HG02588 (cell line): ENCODE data around the gene OMA1.
A peak's percentile ranks its signal among the peaks of the same experiment; 100 is the strongest.
"Not testable (repeated sequence)": the region's sequence is repeated elsewhere in the genome, so short reads cannot be mapped to it uniquely, and the experiment has no call there.

Experiments
- ATAC-seq: cut with Tn5 transposase; IDR thresholded peaks from one replicate; pipeline ENCODE4 v1.9.1; 2021; ENCODE audit warnings: mild to moderate bottlenecking, moderate library complexity; ENCODE audit not compliant: unreplicated experiment

OMA1 gene

DNA sequence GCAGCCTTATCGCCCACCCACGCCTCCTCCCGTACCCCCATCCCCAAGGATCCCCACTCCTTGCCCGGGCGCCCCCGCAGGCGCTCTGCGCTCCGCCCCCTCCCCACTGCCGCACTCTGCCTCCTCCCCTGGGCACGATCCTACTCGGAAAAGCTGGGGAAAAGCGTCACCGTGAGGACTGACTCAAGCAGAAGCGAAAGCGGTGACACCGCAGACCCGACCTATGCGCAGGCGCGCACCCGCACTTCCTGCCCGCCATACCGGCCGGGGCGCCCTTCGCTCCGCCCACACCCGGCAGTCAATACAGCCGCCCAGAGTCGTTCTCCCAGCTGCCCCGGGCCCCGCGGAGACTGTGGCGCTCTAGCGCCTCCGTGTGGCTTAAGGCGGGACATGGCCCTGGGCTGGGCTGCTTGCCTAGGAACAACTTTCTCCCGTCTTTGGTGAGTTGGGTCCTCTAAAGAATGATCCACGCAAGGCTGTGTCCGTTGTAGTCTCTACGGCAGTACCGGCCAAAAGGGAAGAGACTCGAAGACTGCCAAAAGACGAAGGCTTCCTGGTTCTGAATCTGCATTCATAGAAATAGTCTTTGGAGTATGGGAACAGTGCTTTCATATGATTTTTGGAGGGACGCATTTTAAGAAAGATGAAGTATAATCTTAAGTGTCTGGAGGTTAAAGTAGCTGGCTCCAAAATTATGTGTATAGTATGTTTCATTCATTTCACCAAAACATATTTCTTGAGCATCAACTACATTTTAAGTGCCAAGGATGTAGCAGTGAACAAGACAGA is at the start of gene OMA1:
TSS of gene OMA1 (minus strand) at position 207 of the 789 bp plus-strand sequence. CDS start 7,432 bp downstream, outside the sequence.
- ATAC-seq, result peak; percentile 97

DNA sequence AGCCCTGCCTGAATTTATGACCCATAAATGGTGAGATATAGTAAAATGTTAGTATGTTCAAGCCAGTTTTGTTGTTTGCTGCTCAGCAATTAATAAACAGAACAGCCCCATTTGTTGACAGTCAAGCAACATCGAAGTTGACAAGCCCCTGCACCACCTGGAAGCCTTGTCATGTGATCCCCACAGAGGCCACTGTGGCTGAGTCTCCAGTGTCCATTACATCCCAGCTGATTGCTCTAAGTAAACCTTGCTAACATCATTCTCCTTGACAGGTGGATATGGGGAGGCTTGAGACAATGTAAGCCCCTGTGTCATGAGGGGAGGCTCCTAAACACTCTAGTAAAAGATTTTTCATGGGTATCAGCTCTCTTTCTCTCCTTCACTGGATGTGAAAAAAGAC is 48.0 kb upstream of the OMA1 start:
- no peak for ATAC-seq

DNA sequence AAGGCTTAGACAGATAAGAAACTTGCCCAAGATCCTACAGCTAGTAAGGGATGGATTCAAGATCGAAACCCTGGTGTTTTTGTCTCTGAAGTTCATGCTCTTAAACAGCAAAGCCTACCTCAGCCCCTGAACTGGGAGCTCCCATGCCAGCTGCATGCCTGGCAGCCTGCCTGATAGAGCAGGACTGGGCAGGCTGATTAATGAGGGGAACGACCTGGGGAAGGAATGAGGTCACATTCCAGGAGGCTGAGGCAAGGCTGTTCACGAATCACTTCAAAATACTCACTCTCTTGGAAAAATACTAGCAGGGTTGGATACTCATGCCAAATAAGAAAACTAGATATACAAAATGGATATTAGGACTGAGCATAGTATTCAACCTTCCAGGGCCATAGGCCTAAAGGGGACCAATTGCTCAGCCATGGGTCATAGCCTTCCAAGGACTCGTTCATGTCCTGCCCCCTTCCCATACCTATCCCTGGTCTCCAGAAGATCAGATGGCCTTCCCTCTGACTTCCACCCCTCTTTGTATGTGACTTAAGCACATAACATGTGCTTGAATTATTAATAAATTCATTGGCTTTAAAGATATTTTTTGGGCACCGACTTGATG is 46.1 kb upstream of the OMA1 start:
- no peak for ATAC-seq

DNA sequence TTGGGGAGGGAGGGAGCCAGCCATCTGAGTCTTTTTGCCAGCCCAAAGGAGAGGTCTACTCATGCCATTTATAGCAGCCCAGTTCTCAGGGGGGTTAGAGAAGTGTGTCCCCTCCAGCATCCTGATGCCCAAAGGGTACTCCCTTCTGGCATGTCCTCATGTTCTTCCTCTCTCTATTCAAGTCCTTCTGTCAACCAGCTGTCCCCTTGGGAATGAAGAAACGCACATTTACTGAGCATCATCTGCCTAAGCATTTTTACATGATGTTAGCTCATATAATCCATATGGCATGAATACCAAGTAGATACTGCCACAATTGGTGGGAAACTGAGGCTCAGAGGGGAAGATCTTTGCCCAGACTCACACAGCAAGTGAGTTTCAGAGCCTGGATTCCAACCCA is 45.3 kb upstream of the OMA1 start:
- ATAC-seq, result no peak

DNA sequence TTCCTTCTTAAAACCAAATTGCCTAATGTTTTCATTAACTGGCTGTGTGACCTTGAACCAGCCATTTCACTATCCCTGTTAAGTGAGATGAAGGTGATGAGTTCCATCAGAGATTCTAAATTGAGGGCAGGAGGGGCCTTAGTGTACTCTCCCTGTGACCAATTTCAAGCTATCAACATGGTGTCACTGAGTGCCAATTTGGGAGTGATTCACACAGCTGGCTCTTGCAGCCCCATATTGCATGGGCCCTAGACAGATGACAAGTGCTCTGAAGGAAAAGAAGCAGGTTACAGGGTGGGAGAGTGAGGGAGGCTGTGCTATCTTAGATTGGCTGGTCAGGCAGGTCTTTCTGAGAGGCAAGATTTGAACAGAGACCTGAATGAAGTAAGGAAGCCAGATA is 43.5 kb upstream of the OMA1 start:
- ATAC-seq, result no peak

DNA sequence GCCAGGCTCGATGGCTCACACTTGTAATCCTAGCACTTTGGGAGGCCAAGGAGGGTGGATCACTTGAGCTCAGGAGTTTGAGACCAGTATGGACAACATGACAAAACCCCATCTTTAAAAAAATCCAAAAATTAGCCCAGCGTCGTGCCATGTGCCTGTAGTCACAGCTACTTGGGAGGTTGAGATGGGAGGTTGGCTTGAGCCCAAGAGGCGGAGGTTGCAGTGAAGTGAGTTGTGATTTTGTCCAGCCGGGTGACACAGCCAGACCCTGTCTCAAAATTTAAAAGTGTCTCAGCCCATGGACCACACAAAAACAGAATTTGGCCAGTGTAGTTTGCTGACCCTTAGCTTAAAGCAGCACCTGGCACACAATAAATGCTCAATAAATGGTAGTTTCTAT is 41.9 kb upstream of the OMA1 start:
- ATAC-seq, result no peak

DNA sequence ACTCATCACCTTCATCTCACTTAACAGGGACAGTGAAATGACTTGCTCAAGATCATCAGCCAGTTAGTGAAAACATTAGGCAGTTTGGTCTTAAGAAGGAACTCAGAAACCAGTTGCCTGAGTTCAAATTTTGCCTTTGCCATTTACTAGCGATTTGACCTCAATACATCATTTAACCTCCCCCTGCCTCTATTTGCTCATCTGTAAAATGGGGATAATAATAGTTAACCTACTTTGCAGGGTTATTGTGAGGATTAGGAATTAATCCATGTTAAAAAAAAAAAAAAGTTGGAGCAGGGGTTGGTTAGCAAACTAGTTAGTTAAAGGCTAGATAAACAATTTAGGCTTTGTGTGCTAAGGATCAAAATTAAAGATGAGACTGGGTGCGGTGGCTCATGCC is 41.1 kb upstream of the OMA1 start:
- ATAC-seq, result no peak

DNA sequence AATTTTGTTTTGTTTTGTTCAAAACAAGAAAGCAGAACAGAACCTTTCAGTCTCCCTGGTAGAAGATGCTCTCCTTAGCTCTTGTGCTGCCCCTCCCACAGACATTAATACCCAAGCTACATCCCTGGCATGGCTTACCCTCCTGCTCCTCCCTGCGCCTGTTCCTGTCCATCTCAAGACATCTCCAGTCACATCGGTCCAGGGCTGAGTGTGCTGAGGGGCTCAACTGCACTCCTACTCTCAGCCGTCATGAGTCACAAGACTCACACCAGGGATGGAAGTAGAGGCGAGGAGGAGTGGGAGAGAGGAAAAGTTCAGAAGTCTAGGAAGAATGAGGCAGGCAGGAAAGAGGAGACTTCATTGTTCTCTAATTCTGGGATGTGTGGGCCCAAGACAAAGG is 39.7 kb upstream of the OMA1 start:
- no peak for ATAC-seq

DNA sequence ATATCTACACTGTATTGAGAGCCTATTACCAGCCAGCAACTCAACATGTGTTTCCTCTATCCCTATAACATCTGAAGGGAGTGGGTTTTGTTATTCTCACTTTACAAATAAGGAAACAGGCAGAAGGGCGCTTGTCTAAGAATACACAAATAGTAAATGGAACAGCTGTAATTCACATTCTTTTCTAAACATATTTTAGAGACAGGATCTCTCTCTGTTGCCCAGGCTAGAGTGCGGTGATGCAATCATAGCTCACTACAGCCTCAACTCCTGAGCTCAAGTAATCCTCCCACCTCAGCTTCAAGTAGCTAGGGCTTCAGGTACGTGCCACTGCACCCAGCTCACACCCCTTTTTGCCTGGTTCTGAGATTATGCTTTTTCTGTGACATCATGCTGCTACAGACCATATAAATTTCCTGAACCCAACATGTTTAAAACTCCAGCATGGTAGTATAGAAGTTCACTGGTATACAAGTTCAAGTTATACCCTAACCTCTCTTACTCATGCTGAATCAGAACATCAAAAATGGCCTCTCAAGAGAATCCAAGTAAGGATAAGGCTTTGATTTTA is 39.1 kb upstream of the OMA1 start:
- ATAC-seq, result no peak

DNA sequence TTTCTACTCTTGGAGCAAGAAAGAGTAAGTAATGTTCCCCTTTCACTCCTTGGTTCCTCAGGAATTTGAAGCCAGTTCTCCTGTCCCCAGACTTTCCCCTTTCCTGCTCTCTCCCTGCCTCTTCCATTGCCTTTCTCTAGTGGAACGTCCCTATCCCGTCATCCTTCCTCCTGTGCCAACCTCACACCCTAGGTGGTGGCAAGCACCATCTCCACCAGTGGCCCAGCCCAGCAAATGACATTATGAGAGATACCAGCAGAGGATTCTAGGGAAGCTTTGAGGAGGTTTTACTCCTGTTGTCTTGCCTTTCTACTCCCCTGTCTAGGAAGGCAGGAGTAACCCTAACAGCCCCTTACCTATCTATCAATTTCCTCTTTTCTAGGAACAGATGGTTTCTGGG is 38.6 kb upstream of the OMA1 start:
- ATAC-seq, result no peak

DNA sequence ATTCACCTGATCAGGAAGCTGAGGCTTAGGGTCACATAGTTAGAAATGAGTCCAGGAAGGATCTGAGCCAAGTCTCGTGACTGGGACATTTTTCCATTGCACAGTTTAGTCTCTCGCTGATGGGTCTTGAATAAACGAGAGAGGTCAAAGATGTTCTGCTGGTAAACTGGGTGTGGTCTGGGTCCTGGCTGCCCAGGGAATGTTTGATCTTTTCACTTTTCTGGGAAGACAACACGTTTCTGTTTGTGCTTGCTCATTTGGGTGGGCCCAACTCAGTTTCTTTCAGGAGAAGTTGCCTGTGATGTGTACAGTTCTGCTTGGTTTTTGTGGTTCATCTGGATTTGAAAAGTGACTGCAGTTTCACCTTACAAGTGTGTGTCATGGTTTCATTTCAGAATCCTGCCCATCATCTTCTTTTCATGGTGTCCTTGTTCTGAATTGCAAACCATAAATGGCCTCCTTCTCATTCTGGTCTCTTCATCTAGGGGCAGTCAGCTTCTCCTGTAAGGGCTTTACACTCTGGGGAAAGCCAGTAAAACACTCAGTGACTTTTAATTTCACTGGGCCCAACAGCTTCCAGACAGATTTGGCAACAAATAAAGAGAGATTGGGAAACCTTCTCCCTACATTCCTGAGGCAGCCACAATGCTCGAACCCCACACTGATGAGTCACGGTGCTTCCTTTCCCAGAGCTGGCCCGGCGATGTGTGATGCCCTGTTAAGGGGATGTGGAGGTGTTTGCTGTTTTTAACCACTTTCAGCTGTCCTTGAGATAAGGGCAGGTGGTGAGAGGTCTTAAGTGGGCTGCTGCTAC is 37.8 kb upstream of the OMA1 start:
- no peak for ATAC-seq

DNA sequence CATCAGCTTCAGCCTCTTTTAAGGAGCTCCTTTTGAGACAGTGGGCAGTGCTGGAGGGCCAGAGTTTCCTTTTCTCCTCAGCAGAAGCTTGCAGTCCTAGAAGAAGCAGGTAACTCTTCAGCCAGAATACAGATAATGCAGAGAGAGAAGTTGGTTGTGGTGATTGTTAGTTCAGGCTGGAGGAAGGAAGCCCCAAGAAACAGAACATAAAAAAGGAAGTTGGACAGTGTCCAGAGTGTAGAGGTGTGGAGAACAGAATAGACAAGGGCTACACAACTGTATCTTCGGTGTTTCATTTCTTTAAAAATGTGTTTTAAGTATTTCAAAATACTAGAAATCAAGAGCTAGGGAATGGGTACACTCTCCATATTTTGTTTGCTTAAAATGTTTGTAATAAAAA is 37.0 kb upstream of the OMA1 start:
- ATAC-seq, result no peak

DNA sequence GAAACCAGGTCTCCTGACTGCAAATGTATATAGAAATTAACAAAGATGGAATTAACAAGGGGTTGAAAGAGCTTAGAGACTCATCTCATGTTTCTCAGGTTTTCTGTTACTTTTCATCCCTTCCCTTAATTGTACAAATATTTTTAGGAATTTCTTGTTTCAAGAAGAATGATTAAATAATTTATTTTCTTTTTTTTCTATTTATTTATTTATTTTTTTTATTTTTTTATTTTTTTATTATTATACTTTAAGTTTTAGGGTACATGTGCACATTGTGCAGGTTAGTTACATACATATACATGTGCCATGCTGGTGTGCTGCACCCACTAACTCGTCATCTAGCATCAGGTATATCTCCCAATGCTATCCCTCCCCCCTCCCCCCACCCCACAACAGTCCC is 35.6 kb upstream of the OMA1 start:
- ATAC-seq, result not testable (repeated sequence)

DNA sequence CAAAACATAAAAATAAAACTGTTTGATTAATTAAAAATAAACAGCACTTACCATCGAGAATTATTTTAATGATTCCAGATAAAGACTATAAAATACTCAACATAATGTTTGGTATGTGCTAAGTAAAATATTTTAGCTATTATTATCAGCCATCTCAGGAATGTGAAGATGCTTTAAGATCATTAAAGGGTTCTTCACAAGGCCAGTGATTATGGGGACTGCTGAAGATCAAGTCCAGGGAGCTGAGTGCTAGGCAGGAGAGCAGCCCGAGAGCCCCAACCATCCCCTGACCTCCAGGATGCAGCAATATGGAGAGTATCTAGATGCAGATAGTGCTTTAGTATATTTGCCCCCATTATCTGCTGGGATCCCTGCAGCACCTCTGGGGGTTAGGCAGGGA is 35.1 kb upstream of the OMA1 start:
- no peak for ATAC-seq

DNA sequence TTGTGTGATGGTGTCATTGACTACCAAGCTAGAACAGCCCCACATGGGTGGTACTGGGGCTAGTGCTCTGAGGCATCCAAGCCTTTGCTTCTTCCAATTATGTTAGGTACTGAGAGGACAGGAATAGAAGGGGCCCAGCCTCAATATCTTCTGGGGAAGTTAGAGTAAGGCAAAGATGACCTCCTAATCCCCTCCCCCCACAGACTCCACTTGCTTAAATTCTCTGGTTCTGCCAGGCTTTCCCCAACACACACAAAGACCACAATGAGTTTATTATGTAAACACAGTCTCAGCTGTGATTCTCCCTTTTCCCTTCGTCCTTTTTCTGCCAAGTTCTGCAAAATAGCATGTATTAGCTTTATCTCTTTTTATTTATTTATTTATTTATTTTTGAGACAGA is 33.7 kb upstream of the OMA1 start:
- no peak for ATAC-seq

DNA sequence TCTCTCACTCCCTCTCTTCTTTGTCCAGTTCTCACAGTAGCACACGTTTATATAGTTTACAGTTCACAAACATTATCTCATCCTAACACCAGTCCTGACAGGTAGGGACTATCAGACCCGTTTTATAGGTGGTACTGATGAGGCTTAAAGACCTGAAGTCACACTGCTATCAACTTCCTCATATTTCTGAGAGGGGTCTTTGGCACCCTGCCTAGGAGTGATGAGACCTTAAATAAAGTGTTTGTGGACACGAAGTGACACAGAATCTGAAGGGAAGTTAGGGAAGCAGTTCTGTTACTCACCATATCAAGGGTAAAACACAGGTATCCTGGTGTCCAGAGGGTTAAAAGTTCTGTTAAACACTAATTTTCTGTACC is 31.1 kb upstream of the OMA1 start:
- ATAC-seq, result no peak

DNA sequence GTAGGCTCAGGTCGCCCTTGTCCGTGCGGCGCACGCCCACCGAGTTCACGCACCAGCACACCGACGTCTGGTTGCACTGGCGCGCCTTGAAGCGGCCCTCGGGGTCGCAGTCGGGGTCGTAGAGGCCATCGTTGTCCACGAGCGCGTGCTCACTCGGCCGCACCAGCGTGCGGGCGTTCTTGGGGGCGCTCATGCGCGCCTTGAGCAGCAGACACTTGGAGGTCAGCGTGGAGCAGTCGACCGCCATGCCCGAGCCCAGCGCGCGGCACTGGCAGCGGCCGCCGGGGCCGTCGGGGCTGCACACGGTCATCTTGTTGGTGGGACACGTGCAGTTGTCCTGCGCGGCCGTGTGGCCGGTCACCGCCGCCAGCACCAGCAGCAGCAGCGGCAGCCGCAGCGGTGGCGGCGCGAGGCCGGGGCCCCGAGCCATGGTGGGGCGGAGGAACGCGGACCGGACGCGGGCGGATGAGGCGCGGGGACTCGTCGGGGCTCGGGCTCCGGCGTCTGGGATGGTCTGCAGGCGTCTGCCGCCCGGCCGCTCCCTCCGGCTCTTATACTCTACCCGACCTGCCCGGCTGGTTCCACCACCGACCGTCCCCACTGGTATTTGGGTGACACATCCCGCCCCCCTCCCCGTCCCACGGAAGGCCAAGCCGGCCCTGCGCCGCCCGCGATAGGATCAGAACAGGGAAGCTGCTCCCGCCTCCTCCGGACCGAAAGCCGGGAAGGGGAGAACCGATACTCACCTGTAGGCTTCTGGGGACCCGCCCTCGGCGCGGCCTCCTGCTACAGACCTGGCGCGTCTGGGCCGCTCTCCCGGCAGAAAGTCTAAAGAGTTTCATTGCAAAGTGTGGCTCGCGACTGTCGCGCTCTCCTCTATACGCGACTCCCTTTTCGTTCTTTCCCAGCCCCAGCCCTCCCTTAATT is 30.5 kb upstream of the OMA1 start, which contains the start of gene TACSTD2:
TSS of gene TACSTD2 (minus strand) at position 526 of the 927 bp plus-strand sequence. CDS start at position 430, 96 bp downstream.
- ATAC-seq, result no peak

DNA sequence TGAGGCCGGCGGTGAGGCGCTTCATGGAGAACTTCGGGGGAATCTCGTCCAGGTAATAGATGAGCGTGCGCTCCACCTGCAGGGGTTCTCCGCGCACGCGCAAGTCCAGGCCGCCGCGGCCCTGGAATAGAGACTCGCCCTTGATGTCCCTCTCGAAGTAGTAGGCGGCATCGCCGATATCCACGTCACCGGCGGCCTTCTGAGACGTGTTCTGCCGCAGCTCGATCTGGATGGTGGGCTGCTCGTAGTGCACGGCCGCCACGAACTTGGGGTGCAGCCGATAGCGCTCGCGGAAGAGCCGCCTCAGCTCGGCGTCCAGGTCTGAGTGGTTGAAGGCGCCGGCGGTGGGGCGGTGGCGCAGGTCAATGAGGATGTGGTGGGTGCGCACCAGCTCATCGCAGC is 29.8 kb upstream of the OMA1 start:
- no peak for ATAC-seq

DNA sequence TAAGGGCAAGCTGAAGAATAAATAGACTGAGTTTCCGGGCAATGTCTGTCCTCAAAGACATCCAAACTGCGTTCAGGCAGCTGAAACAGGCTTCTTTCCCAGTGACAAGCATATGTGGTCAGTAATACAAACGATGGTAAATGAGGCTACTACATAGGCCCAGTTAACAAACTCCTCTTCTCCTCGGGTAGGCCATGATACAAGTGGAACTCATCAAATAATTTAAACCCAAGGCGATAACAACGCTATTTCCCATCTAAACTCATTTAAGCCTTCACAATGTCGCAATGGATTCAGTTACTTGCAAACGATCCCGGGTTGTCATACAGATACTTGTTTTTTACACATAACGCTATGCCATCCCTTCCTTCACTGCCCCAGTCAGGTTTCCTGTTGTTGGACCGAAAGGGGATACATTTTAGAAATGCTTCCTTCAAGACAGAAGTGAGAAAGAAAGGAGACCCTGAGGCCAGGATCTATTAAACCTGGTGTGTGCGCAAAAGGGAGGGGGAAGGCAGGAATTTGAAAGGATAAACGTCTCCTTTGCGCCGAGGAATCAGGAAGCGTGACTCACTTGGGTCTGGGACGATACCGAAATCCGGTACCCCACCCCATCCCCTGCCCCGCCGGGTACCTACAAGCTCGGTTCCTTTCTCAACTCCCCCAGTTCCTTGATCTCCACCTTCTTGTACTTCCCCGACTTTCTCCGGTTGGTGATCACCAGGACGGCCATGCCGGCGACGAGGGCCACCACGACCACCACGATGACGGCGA is 29.2 kb upstream of the OMA1 start:
- ATAC-seq, result no peak

DNA sequence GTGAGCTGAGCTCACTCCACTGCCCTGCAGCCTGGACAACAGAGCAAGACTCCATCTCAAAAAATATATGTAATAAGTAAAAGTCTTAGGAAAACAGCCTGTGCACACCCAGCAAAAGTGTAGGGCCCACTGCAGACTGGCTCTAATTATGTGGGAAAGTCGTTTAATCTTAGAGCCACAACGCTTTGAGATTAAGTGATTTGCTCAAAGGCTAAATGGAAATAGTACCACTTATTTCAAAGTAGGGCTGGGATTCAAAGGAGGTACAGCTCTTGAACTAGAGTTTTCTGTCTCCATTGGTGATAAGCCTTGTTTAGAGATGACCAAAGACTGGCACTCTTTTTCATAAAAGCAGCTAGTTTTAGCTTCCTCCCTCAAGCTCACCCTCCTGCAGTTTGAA is 28.3 kb upstream of the OMA1 start:
- no peak for ATAC-seq
